ENCODE measurements around the gene UNC93B1. TPM values are rescaled to one million over a fixed set of nuclear protein-coding genes. Genes with fewer than 3 reads are reported as not detected.

UNC93B1 gene
- total RNA-seq, 2 experiments from 2014 or later = 44.0 to 52.1 TPM

DNA sequence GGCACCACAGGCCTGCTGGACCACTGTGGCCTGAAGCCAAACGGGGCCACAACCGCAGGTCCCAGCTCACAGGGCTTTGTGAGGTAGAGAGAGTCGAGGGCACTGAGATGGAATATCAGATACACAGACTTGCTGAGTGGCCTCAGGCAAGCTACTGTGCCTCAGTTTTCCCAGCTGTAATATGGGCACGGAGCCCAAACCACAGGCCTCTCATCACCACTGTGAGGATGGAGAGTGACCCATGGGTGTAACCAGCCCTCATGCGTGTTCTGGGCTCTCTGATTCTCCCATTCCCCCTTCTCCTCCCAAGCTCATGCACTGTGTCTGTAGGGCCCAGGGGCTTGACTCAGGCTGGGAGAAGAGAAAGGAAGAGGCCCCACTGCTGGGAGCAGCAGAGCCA, 4.2 kb downstream of the UNC93B1 start:
- H3K36me3 ChIP-seq (ENCODE audit: insufficient read depth, low read length) = peaks cover 26% of the 10 kb centered on the region
- intact Hi-C loops (cut with micrococcal nuclease; ENCODE audit: unreplicated experiment) = loop anchor here (10.0 kb wide), 2 partner anchors 275 to 355 kb away; partner anchors contain the start of gene C11orf24
- H3K4me3 ChIP-seq (ENCODE audit: low read depth, low read length, poor library complexity, severe bottlenecking) = no peak overlapping the region
- no peak overlapping the region for H3K4me2 ChIP-seq (ENCODE audit: low read length)
- DNase-seq (ENCODE audit: low spot score) = no peak
- POLR2A ChIA-PET = no interaction called here
- TF ChIP-seq EZH2phosphoT487 (IDR thresholded peaks at IDR 0.05; ENCODE audit: borderline replicate concordance, low read depth, low read length) = no peak
- TF ChIP-seq, protein P1, sequence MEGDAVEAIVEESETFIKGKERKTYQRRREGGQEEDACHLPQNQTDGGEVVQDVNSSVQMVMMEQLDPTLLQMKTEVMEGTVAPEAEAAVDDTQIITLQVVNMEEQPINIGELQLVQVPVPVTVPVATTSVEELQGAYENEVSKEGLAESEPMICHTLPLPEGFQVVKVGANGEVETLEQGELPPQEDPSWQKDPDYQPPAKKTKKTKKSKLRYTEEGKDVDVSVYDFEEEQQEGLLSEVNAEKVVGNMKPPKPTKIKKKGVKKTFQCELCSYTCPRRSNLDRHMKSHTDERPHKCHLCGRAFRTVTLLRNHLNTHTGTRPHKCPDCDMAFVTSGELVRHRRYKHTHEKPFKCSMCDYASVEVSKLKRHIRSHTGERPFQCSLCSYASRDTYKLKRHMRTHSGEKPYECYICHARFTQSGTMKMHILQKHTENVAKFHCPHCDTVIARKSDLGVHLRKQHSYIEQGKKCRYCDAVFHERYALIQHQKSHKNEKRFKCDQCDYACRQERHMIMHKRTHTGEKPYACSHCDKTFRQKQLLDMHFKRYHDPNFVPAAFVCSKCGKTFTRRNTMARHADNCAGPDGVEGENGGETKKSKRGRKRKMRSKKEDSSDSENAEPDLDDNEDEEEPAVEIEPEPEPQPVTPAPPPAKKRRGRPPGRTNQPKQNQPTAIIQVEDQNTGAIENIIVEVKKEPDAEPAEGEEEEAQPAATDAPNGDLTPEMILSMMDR (conservative IDR thresholded peaks at IDR 0.05; ENCODE audit: low read length) = no peak
- H4K20me1 ChIP-seq (ENCODE audit: insufficient read depth, low read length) = no peaks in the 10 kb centered on the region
- BruUV-seq (replicated peaks) = no TSS peak
- no peaks in the 10 kb centered on the region for H3K9me2 ChIP-seq (ENCODE audit: insufficient read depth, low read length)
- H3K4me1 ChIP-seq (ENCODE audit: insufficient read depth, low read length, poor library complexity, severe bottlenecking) = peaks cover 52% of the 10 kb centered on the region
- no peaks in the 10 kb centered on the region for H3K79me2 ChIP-seq (ENCODE audit: insufficient read depth, low read depth, low read length)
- H3K27ac ChIP-seq (ENCODE audit: low read depth, low read length, poor library complexity, severe bottlenecking) = no peak overlapping the region
- no peaks in the 10 kb centered on the region for H3K9me3 ChIP-seq (ENCODE audit: low read length)
- CTCF ChIA-PET (ENCODE audit: unreplicated experiment) = no interaction called here
- no peak overlapping the region for H2AFZ ChIP-seq (ENCODE audit: low read length)

DNA sequence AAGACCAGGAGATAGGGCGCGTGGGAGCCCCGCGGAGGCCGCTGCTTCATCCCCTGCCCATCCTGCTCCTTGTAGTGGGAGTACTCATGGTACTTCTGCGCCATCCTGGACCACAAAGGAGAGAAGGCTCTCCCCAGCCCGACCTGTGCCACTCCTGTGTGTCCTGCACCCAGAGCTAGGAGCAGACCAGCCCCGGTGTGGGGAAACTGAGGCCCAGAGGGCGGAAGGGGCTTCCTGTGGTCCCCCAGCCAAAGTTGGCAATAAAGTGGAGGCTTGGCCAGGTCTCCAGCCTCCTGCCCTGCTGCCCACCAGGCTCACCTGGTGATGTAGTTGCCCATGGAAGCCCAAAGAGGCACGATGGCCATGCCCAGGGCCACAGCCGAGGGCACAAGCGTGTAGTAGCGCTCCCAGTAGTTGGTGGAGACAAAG, 4.7 kb downstream of the UNC93B1 start:
- Histone ChIP-seq H3K4me2 (ENCODE audit: low read length) (no peak overlapping the region), H3K4me3 (ENCODE audit: low read depth, low read length, poor library complexity, severe bottlenecking) (no peak overlapping the region), H3K4me1 (ENCODE audit: insufficient read depth, low read length, poor library complexity, severe bottlenecking) (peaks cover 52% of the 10 kb centered on the region), H3K9me3 (ENCODE audit: low read length) (no peaks in the 10 kb centered on the region), H3K9me2 (ENCODE audit: insufficient read depth, low read length) (no peaks in the 10 kb centered on the region), H3K27ac (ENCODE audit: low read depth, low read length, poor library complexity, severe bottlenecking) (no peak overlapping the region), H4K20me1 (ENCODE audit: insufficient read depth, low read length) (no peaks in the 10 kb centered on the region), H3K79me2 (ENCODE audit: insufficient read depth, low read depth, low read length) (no peaks in the 10 kb centered on the region), H2AFZ (ENCODE audit: low read length) (no peak overlapping the region), H3K36me3 (ENCODE audit: insufficient read depth, low read length) (peaks cover 26% of the 10 kb centered on the region)
- intact Hi-C loops (cut with micrococcal nuclease; ENCODE audit: unreplicated experiment) = loop anchor here (10.0 kb wide), 1 partner anchor 354 kb away; no protein-coding TSS in a partner anchor
- DNase-seq (ENCODE audit: low spot score) = no peak
- no TSS peak for BruUV-seq (replicated peaks)
- ChIA-PET CTCF (ENCODE audit: unreplicated experiment) (no interaction called here), POLR2A (no interaction called here)
- TF ChIP-seq, protein P1 (conservative IDR thresholded peaks at IDR 0.05; ENCODE audit: low read length) = no peak
- no peak for TF ChIP-seq EZH2phosphoT487 (IDR thresholded peaks at IDR 0.05; ENCODE audit: borderline replicate concordance, low read depth, low read length)

DNA sequence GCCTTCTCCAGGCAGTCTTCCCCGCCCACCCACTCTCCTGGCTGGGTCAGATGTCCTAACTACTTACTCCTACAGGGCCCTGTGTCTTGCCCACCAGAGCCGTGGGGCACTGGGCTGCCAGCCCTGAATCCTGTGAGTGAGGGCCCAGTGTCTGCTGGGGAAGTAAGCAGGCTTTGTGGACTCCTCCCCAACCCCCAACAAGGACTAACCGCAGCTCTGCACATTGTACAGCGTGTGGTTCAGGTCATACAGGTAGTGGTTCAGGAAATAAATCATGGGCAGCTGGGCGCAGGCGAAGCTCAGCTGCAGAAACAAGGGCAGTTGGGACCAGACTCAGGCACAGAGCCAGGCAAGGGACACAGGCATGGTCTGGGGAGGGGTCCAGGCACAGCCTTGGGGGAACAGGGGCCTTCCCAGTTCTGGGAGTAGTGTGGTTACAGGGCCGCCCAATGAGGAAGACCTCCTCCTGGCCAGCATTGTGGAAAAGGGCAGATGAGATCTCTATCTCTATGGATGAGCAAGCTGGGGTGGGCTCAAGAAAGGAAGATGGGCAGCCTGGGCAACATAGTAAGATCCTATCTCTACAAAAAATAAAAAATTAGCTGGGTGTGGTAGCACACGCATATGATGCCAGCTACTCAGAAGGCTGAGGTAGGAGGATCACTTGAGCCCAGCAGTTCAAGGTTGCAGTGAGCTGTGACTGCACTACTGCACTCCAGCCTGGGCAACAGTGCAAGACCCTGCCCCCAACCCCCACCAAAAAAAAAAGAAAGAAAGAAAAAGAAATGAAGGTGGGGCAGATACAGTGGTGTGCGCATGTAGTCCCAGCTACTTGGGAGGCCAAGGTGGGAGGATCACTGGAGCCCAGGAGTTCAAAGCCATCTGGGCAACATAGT, 5.5 kb downstream of the UNC93B1 start:
- intact Hi-C loops (cut with micrococcal nuclease; ENCODE audit: unreplicated experiment) = loop anchor here (10.0 kb wide), 1 partner anchor 354 kb away; no protein-coding TSS in a partner anchor
- Histone ChIP-seq H3K27ac (ENCODE audit: low read depth, low read length, poor library complexity, severe bottlenecking) (peak overlapping the region; percentile 44), H3K79me2 (ENCODE audit: insufficient read depth, low read depth, low read length) (no peaks in the 10 kb centered on the region), H3K4me2 (ENCODE audit: low read length) (peak overlapping the region; percentile 32), H3K4me3 (ENCODE audit: low read depth, low read length, poor library complexity, severe bottlenecking) (no peak overlapping the region), H3K4me1 (ENCODE audit: insufficient read depth, low read length, poor library complexity, severe bottlenecking) (peaks cover 52% of the 10 kb centered on the region), H3K9me2 (ENCODE audit: insufficient read depth, low read length) (no peaks in the 10 kb centered on the region), H2AFZ (ENCODE audit: low read length) (no peak overlapping the region), H3K36me3 (ENCODE audit: insufficient read depth, low read length) (peaks cover 26% of the 10 kb centered on the region), H4K20me1 (ENCODE audit: insufficient read depth, low read length) (no peaks in the 10 kb centered on the region), H3K9me3 (ENCODE audit: low read length) (no peaks in the 10 kb centered on the region)
- ChIA-PET CTCF (ENCODE audit: unreplicated experiment) (no interaction called here), POLR2A (interaction anchor here (0.6 kb wide), 1 partner anchor 489 kb away, joined by 3 read pairs; no protein-coding TSS in a partner anchor)
- peak; percentile 56 for DNase-seq (ENCODE audit: low spot score)
- no TSS peak for BruUV-seq (replicated peaks)
- no peak for TF ChIP-seq EZH2phosphoT487 (IDR thresholded peaks at IDR 0.05; ENCODE audit: borderline replicate concordance, low read depth, low read length)
- TF ChIP-seq, protein P1 (conservative IDR thresholded peaks at IDR 0.05; ENCODE audit: low read length) = no peak
